ENCODE measurements around the gene GPM6B.

DNA sequence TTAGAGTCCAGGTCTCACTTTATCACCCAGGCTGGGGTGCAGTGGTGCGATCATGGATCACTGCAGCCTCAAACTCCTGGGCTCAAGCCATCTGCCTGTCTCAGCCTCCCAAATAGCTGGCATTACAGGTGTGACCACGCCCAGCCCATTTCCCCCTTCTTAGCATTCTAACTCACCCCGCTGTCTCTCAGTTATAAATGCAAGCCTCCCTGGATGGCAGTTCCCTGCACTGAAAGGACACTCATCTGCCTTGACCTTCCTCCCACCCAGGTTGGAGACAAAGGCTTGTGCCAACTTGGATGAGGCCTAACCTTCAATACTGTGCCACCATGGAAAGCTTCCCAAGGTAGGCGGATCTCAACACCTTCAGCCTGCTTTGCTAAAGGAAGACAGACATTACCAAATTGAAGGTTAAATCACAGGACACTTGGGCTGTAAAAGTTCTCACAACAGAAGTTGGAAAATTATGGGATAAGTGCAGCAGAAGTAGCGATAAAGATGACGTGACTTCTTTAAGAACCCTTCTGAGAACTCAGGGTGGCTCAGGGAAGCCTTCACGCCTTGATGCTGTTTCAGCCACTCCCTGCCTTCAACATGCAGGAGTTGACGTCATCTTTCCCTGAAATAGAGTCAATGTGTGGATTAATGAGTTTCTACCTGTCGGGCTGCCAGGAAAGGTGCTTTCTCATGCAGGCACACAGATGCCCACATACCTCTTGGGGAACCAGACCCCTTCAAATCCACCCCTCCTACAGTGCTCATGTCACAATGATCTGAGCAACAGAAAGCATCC is 10.6 kb upstream of the GPM6B start:
- no peak for TF ChIP-seq ELF4 (IDR thresholded peaks at IDR 0.05)
- no peak for TF ChIP-seq SUZ12 (IDR thresholded peaks at IDR 0.05)
- no peak for TF ChIP-seq FOXM1 (IDR thresholded peaks at IDR 0.05; ENCODE audit: borderline replicate concordance)
- no peak for TF ChIP-seq LEF1 (IDR thresholded peaks at IDR 0.05; ENCODE audit: borderline replicate concordance)
- no peak for TF ChIP-seq L3MBTL2 (conservative IDR thresholded peaks at IDR 0.05)
- TF ChIP-seq FOXA1 (IDR thresholded peaks at IDR 0.05) = no peak
- TF ChIP-seq BHLHE40 (IDR thresholded peaks at IDR 0.05; ENCODE audit: borderline replicate concordance) = no peak
- TF ChIP-seq TARDBP (IDR thresholded peaks at IDR 0.05) = no peak
- no peak for TF ChIP-seq ARNT (IDR thresholded peaks at IDR 0.05)
- TF ChIP-seq SP1 (IDR thresholded peaks at IDR 0.05) = no peak
- TF ChIP-seq CTBP1 (IDR thresholded peaks at IDR 0.05; ENCODE audit: borderline replicate concordance) = no peak
- TF ChIP-seq HDGF (IDR thresholded peaks at IDR 0.05; ENCODE audit: borderline replicate concordance) = no peak
- no peak for TF ChIP-seq FOXK2 (IDR thresholded peaks at IDR 0.05)
